DND-41 (cell line): ENCODE data around the gene AKAP13.

Source experiments
- ATAC-seq: fragments of 200-7000 bp; cut with Tn5 transposase; 3 replicates; pipeline ENCODE4 v1.9.1; 2021; ENCODE audit warnings: low read depth; ENCODE audit not compliant: insufficient read depth
- DNase-seq: peaks from one replicate; pipeline ENCODE4 v3.0.0-alpha.2; 2020
- H2AFZ ChIP-seq: 2 replicates; pipeline ENCODE4 v1.6.0; 2012; ENCODE audit warnings: low read depth, low read length
- H3K27ac ChIP-seq: 2 replicates; pipeline ENCODE4 v1.5.1; 2012; ENCODE audit warnings: low read length, inconsistent platforms
- H3K27me3 ChIP-seq: fragments of 200-600 bp; sonication (generic); 2 replicates; pipeline ENCODE4 v1.6.0; 2012; ENCODE audit warnings: low read length, mild to moderate bottlenecking, inconsistent platforms; ENCODE audit not compliant: insufficient read depth, poor library complexity
- H3K36me3 ChIP-seq: 2 replicates; pipeline ENCODE4 v1.5.1; 2012; ENCODE audit warnings: low read length, inconsistent platforms; ENCODE audit not compliant: insufficient read depth
- H3K4me1 ChIP-seq: 2 replicates; pipeline ENCODE4 v1.5.1; 2012; ENCODE audit warnings: mild to moderate bottlenecking, low read length; ENCODE audit not compliant: insufficient read depth
- H3K4me2 ChIP-seq: 2 replicates; pipeline ENCODE4 v1.6.0; 2012; ENCODE audit warnings: mild to moderate bottlenecking, moderate library complexity, low read length, inconsistent platforms; ENCODE audit not compliant: insufficient read depth
- H3K4me3 ChIP-seq, 2 experiments: fragments of 200-600 bp in 1 of 2; shearing (Covaris generic) in 1 of 2; 2 replicates each; pipeline ENCODE4 v1.5.1; 2012 to 2016; ENCODE audit warnings: inconsistent platforms in 2 of 2, low read length in 2 of 2, mild to moderate bottlenecking in 2 of 2, low read depth in 1 of 2, moderate library complexity in 1 of 2
- H3K79me2 ChIP-seq: 2 replicates; pipeline ENCODE4 v1.6.0; 2012; ENCODE audit warnings: low read length, inconsistent platforms; ENCODE audit not compliant: insufficient read depth
- H3K9ac ChIP-seq: 2 replicates; pipeline ENCODE4 v1.6.0; 2012; ENCODE audit warnings: low read depth, mild to moderate bottlenecking, inconsistent platforms, low read length, moderate library complexity
- H3K9me3 ChIP-seq: 2 replicates; pipeline ENCODE4 v1.5.1; 2012; ENCODE audit warnings: low read length, moderate library complexity, mild to moderate bottlenecking, inconsistent platforms; ENCODE audit not compliant: insufficient read depth, severe bottlenecking
- H4K20me1 ChIP-seq: 2 replicates; pipeline ENCODE4 v1.6.0; 2012; ENCODE audit warnings: low read length; ENCODE audit not compliant: insufficient read depth
- CTCF ChIP-seq: IDR thresholded peaks from 2 replicates; pipeline ENCODE4 v1.5.1; 2012; ENCODE audit warnings: borderline replicate concordance, low read length, moderate library complexity, mild to moderate bottlenecking; ENCODE audit not compliant: poor library complexity, severe bottlenecking; ENCODE audit errors: extremely low read depth
- EZH2 ChIP-seq: IDR thresholded peaks from 3 replicates; pipeline ENCODE4 v1.6.1; 2012; ENCODE audit warnings: borderline replicate concordance, low read depth, mild to moderate bottlenecking, moderate library complexity, low read length, inconsistent platforms; ENCODE audit not compliant: severe bottlenecking

Gene AKAP13

DNA sequence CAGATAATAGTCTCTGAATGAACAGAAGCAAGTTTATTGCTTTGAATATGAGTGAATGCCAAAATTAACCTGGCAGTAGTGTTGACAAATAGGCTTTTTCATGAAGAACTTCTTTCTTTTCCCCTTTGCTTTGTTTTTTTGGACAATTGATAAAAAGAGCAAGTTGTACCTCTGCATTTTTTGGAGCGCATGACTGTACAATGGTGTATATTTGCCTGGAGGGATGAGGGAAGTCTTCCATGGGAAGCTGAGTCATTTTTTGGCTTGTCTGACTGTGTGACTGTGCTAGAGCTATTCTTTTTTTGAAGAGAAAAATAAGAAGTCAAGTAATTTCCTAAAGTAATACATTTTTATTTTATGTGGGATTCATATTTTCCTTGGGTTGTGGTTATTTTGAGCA is 227.4 kb downstream of the AKAP13 start:
- H3K27ac ChIP-seq, result no peak overlapping the region
- H4K20me1 ChIP-seq, result no peaks in the 10 kb centered on the region
- no peak overlapping the region for H3K4me3 ChIP-seq
- no peaks in the 10 kb centered on the region for H3K79me2 ChIP-seq
- DNase-seq (no peak), ATAC-seq (no peak)
- no peaks in the 10 kb centered on the region for H3K9me3 ChIP-seq
- H3K4me2 ChIP-seq, result no peak overlapping the region
- H3K4me1 ChIP-seq, result no peaks in the 10 kb centered on the region
- no peaks in the 10 kb centered on the region for H3K27me3 ChIP-seq
- H3K36me3 ChIP-seq, result no peaks in the 10 kb centered on the region
- TF ChIP-seq EZH2 (no peak), CTCF (no peak)
- H3K9ac ChIP-seq, result no peak overlapping the region
- no peak overlapping the region for H2AFZ ChIP-seq

GRCh38 chr15:85609492-85609891 is 229.1 kb downstream of the AKAP13 start:
- H3K4me1 ChIP-seq, result no peaks in the 10 kb centered on the region
- no peak overlapping the region for H3K27ac ChIP-seq
- no peaks in the 10 kb centered on the region for H3K9me3 ChIP-seq
- H3K36me3 ChIP-seq, result no peaks in the 10 kb centered on the region
- H3K4me2 ChIP-seq, result no peak overlapping the region
- no peak overlapping the region for H3K9ac ChIP-seq
- no peak for ATAC-seq
- TF ChIP-seq CTCF (no peak), EZH2 (no peak)
- DNase-seq, result no peak
- H2AFZ ChIP-seq, result no peak overlapping the region
- no peak overlapping the region for H3K4me3 ChIP-seq
- no peaks in the 10 kb centered on the region for H3K79me2 ChIP-seq
- H3K27me3 ChIP-seq, result no peaks in the 10 kb centered on the region
- no peaks in the 10 kb centered on the region for H4K20me1 ChIP-seq

GRCh38 chr15:85611361-85611760 is 231.0 kb downstream of the AKAP13 start:
- no peaks in the 10 kb centered on the region for H3K9me3 ChIP-seq
- H3K27ac ChIP-seq, result no peak overlapping the region
- no peaks in the 10 kb centered on the region for H3K27me3 ChIP-seq
- H3K36me3 ChIP-seq, result no peaks in the 10 kb centered on the region
- H3K79me2 ChIP-seq, result no peaks in the 10 kb centered on the region
- ATAC-seq, result no peak
- no peak overlapping the region for H2AFZ ChIP-seq
- no peak overlapping the region for H3K4me3 ChIP-seq
- no peak for DNase-seq
- no peak overlapping the region for H3K4me2 ChIP-seq
- TF ChIP-seq CTCF (no peak), EZH2 (no peak)
- H3K9ac ChIP-seq, result no peak overlapping the region
- no peaks in the 10 kb centered on the region for H4K20me1 ChIP-seq
- no peaks in the 10 kb centered on the region for H3K4me1 ChIP-seq

DNA sequence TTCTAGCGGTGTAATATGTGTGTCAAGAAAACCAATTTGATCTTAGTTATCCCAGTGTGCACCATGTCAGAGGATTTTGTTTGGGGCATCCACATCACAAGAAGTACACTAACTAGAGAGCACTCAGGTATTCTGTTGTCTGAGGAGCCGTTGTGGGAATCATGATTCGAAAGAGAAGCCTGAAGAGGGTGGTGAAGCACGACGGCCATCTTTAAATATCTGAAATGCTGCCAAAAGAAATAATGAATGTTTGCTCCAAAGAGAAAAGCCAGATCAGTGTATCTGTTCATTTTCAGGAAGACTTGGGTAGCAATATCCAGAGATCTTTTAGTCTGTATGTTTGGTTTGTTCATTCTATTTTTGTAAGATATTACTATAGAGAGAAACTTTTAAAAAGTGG is 233.7 kb downstream of the AKAP13 start:
- TF ChIP-seq CTCF (no peak), EZH2 (no peak)
- H3K27ac ChIP-seq, result no peak overlapping the region
- H3K4me2 ChIP-seq, result no peak overlapping the region
- DNase-seq (no peak), ATAC-seq (no peak)
- H3K9me3 ChIP-seq, result no peaks in the 10 kb centered on the region
- H3K4me1 ChIP-seq, result peaks cover 11% of the 10 kb centered on the region
- H3K36me3 ChIP-seq, result no peaks in the 10 kb centered on the region
- H3K27me3 ChIP-seq, result no peaks in the 10 kb centered on the region
- H3K9ac ChIP-seq, result no peak overlapping the region
- H3K4me3 ChIP-seq, result no peak overlapping the region
- H3K79me2 ChIP-seq, result no peaks in the 10 kb centered on the region
- no peaks in the 10 kb centered on the region for H4K20me1 ChIP-seq
- no peak overlapping the region for H2AFZ ChIP-seq
